HG03108 (cell line): Measurements from ENCODE around the gene MCM9.
"Not testable (repeated sequence)": the region's sequence is repeated elsewhere in the genome, so short reads cannot be mapped to it uniquely, and the experiment has no call there.

Experiments
- ATAC-seq: cut with Tn5 transposase; IDR thresholded peaks from one replicate; pipeline ENCODE4 v1.9.1; 2021; ENCODE audit warnings: moderate library complexity; ENCODE audit not compliant: unreplicated experiment

The MCM9 gene

GRCh38 chr6:118775381-118775780 is 159.6 kb downstream of the MCM9 start:
- no peak for ATAC-seq

DNA sequence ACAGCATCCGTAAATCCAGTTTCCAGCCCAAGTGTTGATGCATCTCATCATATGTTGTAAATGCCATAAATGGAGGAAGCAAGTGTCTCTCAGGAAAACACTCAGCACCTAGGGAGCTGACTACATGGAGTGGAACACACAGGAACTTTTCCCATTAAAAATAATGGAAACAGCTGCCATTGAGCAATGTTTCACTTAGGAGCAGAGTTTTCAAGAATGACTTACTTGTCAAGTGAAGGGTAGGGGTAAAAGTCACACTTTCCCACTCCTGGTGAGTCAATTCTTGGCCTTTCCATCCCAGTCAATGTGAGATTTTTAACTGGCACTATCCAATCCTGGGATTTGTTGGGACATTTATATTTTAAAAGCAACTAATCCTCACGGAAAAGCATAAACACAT is 160.4 kb downstream of the MCM9 start:
- no peak for ATAC-seq

DNA sequence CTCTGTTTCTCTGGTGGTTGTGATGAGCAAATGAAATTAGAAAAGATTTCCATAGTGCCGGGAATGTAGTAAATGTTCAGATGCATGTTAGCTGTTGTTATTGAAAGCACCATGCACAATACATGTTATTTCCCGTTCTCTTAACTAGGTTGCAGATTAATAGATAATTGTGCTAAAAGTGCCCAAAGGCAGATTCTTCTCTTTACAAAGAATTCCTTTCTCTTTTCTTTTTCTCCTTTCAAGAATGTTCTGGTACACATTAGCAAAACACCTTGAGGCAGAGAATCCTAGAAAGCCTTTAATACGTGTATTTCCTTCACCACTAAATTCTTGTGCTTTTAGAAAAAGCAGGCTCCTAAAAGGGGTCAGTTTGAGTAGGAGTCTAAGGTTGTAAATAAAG is 162.1 kb downstream of the MCM9 start:
- no peak for ATAC-seq

GRCh38 chr6:118771253-118771652 is 163.7 kb downstream of the MCM9 start:
- ATAC-seq = no peak

GRCh38 chr6:118770835-118771234 is 164.1 kb downstream of the MCM9 start:
- ATAC-seq = no peak

DNA sequence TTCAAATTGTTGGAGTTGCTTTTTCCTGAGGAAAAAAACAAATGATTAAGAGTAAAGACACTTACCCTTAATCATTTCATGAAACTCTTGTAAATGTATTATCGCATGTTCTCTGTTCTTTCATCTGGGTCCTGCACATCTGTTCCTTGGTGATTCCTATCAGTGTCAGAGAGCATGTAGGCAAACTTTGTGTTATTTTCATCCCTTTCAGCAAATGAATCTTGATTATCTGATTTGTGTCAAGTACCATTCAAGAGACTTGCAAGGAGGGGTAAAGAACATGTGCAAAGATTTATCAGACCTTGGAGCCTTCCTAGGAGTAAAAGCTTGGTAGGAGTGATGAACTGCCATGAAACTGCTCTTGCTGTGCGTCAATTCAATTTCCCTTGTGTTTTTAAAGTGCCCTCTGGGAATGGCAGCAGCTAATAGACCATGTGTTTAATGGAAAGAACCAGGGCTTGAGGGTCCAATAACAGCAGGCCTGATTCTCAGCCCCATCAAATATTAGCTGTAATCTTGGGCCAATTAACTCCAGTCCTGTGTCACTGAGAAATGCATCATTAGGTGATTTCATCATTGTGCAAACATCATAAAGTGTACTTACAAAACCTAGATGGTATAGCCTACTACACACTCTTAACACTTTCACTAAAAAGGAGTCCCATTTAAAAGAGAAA is 164.7 kb downstream of the MCM9 start:
- ATAC-seq = no peak

DNA sequence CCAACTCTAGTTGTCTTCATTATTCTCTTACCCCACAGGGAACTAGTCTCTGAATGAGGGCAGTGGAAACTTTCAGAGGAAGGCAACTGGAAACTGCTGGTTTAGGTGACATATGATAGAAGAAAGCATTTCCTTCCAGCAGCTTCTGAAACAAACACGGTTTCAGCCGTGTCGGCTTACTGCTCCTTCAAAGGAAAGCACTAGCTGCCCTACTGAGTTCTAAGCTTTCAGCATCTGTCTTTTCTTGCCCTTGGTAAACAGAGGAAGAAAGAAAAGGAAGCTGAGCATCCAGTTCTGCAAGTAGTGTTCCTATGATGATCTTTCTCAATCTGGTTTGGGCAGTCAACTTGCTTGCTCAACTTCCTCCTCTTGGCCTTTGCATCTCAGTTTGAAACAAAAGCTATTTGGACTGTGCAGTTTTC is 166.0 kb downstream of the MCM9 start:
- ATAC-seq = no peak

GRCh38 chr6:118768441-118768840 is 166.5 kb downstream of the MCM9 start:
- no peak for ATAC-seq

DNA sequence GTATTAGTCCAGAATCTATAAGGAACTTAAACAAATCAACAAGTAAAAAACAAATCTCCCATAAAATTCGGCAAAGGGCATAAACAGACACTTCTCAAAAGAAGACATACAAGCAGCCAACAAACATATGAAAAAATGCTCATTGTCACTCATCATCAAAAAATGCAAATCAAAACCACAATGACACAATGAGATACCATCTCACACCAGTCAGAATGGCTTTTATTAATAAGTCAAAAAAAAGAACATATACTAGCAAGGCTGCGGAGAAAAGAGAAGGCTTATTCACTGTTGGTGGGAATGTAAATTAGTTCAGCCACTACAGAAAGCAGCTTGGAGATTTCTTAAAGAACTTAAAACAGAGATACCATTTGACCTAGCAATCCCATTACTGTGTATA is 169.6 kb downstream of the MCM9 start:
- ATAC-seq = not testable (repeated sequence)

GRCh38 chr6:118764766-118765165 is 170.2 kb downstream of the MCM9 start:
- ATAC-seq = no peak
